Panc1 (cell line): Measurements from ENCODE around the gene MYT1.

Experiments
- CTCF ChIP-seq: fragments of 450-650 bp; IDR thresholded peaks from 2 replicates; pipeline ENCODE4 v1.5.1; 2017; ENCODE audit warnings: mild to moderate bottlenecking
- POLR2AphosphoS5 ChIP-seq: IDR thresholded peaks from 2 replicates; pipeline ENCODE4 v1.6.1; 2012; ENCODE audit warnings: mild to moderate bottlenecking, low read depth, low read length, moderate library complexity
- SIN3A ChIP-seq: IDR thresholded peaks from 2 replicates; pipeline ENCODE4 v1.6.1; 2012; ENCODE audit warnings: low read depth, mild to moderate bottlenecking, low read length, moderate library complexity, borderline replicate concordance; ENCODE audit not compliant: insufficient read depth
- TCF7L2 ChIP-seq: IDR thresholded peaks from 2 replicates; pipeline ENCODE4 v1.6.1; 2011; ENCODE audit warnings: mild to moderate bottlenecking, low read depth, low read length, inconsistent platforms

GRCh38 chr20:64225171-64225595, 60.9 kb downstream of the MYT1 start:
- TF ChIP-seq CTCF, result no peak
- no peak for TF ChIP-seq SIN3A
- TF ChIP-seq TCF7L2, result no peak
- no peak for TF ChIP-seq POLR2AphosphoS5
